Measurements from ENCODE around the gene GNAQ.

GNAQ gene

GRCh38 chr9:78044189-78044588, 12.6 kb upstream of the GNAQ start:
- Histone ChIP-seq H3K9ac (no peak overlapping the region), H3K27ac (no peak overlapping the region), H3K36me3 (ENCODE audit: control insufficient read depth, insufficient read depth, low read length) (no peaks in the 10 kb centered on the region), H3K27me3 (ENCODE audit: control insufficient read depth, insufficient read depth, low read length) (no peaks in the 10 kb centered on the region), H3K4me3 (ENCODE audit: low read depth, low read length) (no peak overlapping the region), H3K9me3 (ENCODE audit: control insufficient read depth, low read length) (no peaks in the 10 kb centered on the region), H2AFZ (no peak overlapping the region), H3K4me1 (no peaks in the 10 kb centered on the region), H3K79me2 (no peaks in the 10 kb centered on the region), H3K4me2 (ENCODE audit: low read length) (no peak overlapping the region)
- no peak for TF ChIP-seq CTCF (IDR thresholded peaks at IDR 0.05)

- H3K9me3 ChIP-seq (ENCODE audit: control insufficient read depth, low read length): no peaks in the 10 kb centered on the region
- no peaks in the 10 kb centered on the region for H3K79me2 ChIP-seq
- no peaks in the 10 kb centered on the region for H3K4me1 ChIP-seq
- no peak overlapping the region for H3K4me3 ChIP-seq (ENCODE audit: low read depth, low read length)
- TF ChIP-seq CTCF (IDR thresholded peaks at IDR 0.05): no peak
- no peak overlapping the region for H3K4me2 ChIP-seq (ENCODE audit: low read length)
- no peaks in the 10 kb centered on the region for H3K36me3 ChIP-seq (ENCODE audit: control insufficient read depth, insufficient read depth, low read length)
- no peak overlapping the region for H3K9ac ChIP-seq
- H2AFZ ChIP-seq: no peak overlapping the region
- H3K27me3 ChIP-seq (ENCODE audit: control insufficient read depth, insufficient read depth, low read length): no peaks in the 10 kb centered on the region
- H3K27ac ChIP-seq: no peak overlapping the region
Observed at GRCh38 chr9:78041971-78042370, 10.4 kb upstream of the GNAQ start.

GRCh38 chr9:78040726-78041125, 9.1 kb upstream of the GNAQ start:
- H3K27me3 ChIP-seq (ENCODE audit: control insufficient read depth, insufficient read depth, low read length): no peaks in the 10 kb centered on the region
- H3K27ac ChIP-seq: no peak overlapping the region
- no peak for TF ChIP-seq CTCF (IDR thresholded peaks at IDR 0.05)

GRCh38 chr9:78038620-78039300, 7.1 kb upstream of the GNAQ start:
- Histone ChIP-seq H3K9ac (no peak overlapping the region), H3K27ac (no peak overlapping the region), H3K4me3 (ENCODE audit: low read depth, low read length) (no peak overlapping the region), H3K79me2 (no peaks in the 10 kb centered on the region), H3K4me1 (no peaks in the 10 kb centered on the region), H3K9me3 (ENCODE audit: control insufficient read depth, low read length) (no peaks in the 10 kb centered on the region), H3K4me2 (ENCODE audit: low read length) (no peak overlapping the region), H3K36me3 (ENCODE audit: control insufficient read depth, insufficient read depth, low read length) (no peaks in the 10 kb centered on the region), H2AFZ (no peak overlapping the region), H3K27me3 (ENCODE audit: control insufficient read depth, insufficient read depth, low read length) (no peaks in the 10 kb centered on the region)
- no peak for TF ChIP-seq CTCF (IDR thresholded peaks at IDR 0.05)

More at GRCh38 chr9:78040726-78041125, 9.1 kb upstream of the GNAQ start:
- Histone ChIP-seq H3K79me2 (no peaks in the 10 kb centered on the region), H3K4me3 (ENCODE audit: low read depth, low read length) (no peak overlapping the region), H3K36me3 (ENCODE audit: control insufficient read depth, insufficient read depth, low read length) (no peaks in the 10 kb centered on the region), H3K4me1 (no peaks in the 10 kb centered on the region), H3K9me3 (ENCODE audit: control insufficient read depth, low read length) (no peaks in the 10 kb centered on the region), H3K4me2 (ENCODE audit: low read length) (no peak overlapping the region), H3K9ac (no peak overlapping the region), H2AFZ (no peak overlapping the region)

GRCh38 chr9:78035383-78035993, 3.9 kb upstream of the GNAQ start:
- Histone ChIP-seq H3K27ac (no peak overlapping the region), H3K4me2 (ENCODE audit: low read length) (no peak overlapping the region), H3K9me3 (ENCODE audit: control insufficient read depth, low read length) (no peaks in the 10 kb centered on the region), H3K36me3 (ENCODE audit: control insufficient read depth, insufficient read depth, low read length) (no peaks in the 10 kb centered on the region), H3K27me3 (ENCODE audit: control insufficient read depth, insufficient read depth, low read length) (no peaks in the 10 kb centered on the region), H3K4me1 (no peaks in the 10 kb centered on the region), H3K79me2 (no peaks in the 10 kb centered on the region), H3K4me3 (ENCODE audit: low read depth, low read length) (no peak overlapping the region), H2AFZ (peak overlapping the region; percentile 21), H3K9ac (no peak overlapping the region)
- peak; percentile 68 for TF ChIP-seq CTCF (IDR thresholded peaks at IDR 0.05)
